Measurements from ENCODE around the gene NSUN2. TPM values are rescaled to one million over a fixed set of nuclear protein-coding genes. Genes with fewer than 3 reads are reported as not detected.
"Not testable (repeated sequence)": the region's sequence is repeated elsewhere in the genome, so short reads cannot be mapped to it uniquely, and the experiment has no call there.

NSUN2 gene
- total RNA-seq, 1 donor from 2014 or later: 30.8 TPM

- H3K27ac ChIP-seq (ENCODE audit: low read depth, low read length): no peak overlapping the region
- H3K36me3 ChIP-seq (ENCODE audit: control insufficient read depth in 3 of 3, insufficient read depth in 3 of 3, low read length in 3 of 3): peaks cover 2 to 4% (median 3%) of the 10 kb centered on the region in 3 donors
- H3K9ac ChIP-seq (ENCODE audit: low read depth in 1 of 3, low read length in 3 of 3): no peak overlapping the region
- H3K9me3 ChIP-seq (ENCODE audit: control insufficient read depth in 3 of 3, low read length in 3 of 3): no peaks in the 10 kb centered on the region
- H3K4me1 ChIP-seq (ENCODE audit: control insufficient read depth in 3 of 3, insufficient read depth in 3 of 3, low read length in 3 of 3): no peaks in the 10 kb centered on the region
- no peak overlapping the region for H3K4me3 ChIP-seq (ENCODE audit: low read length in 3 of 3)
- H3K27me3 ChIP-seq (ENCODE audit: control insufficient read depth in 3 of 3, insufficient read depth in 3 of 3, low read length in 3 of 3): no peaks in the 10 kb centered on the region
Observed at GRCh38 chr5:6649186-6649585, 16.3 kb upstream of the NSUN2 start.

GRCh38 chr5:6645571-6646362 lies 12.9 kb upstream of the NSUN2 start:
- H3K27ac ChIP-seq (ENCODE audit: low read depth, low read length); H3K9me3 ChIP-seq (ENCODE audit: control insufficient read depth in 3 of 3, low read length in 3 of 3); H3K4me1 ChIP-seq (ENCODE audit: control insufficient read depth in 3 of 3, insufficient read depth in 3 of 3, low read length in 3 of 3); H3K4me3 ChIP-seq (ENCODE audit: low read length in 3 of 3); H3K27me3 ChIP-seq (ENCODE audit: control insufficient read depth in 3 of 3, insufficient read depth in 3 of 3, low read length in 3 of 3); H3K9ac ChIP-seq (ENCODE audit: low read depth in 1 of 3, low read length in 3 of 3); H3K36me3 ChIP-seq (ENCODE audit: control insufficient read depth in 3 of 3, insufficient read depth in 3 of 3, low read length in 3 of 3): not testable (repeated sequence)

- no peak overlapping the region for H3K4me3 ChIP-seq (ENCODE audit: low read length in 3 of 3)
- H3K4me1 ChIP-seq (ENCODE audit: control insufficient read depth in 3 of 3, insufficient read depth in 3 of 3, low read length in 3 of 3): no peaks in the 10 kb centered on the region
- H3K27ac ChIP-seq (ENCODE audit: low read depth, low read length): no peak overlapping the region
- H3K9me3 ChIP-seq (ENCODE audit: control insufficient read depth in 3 of 3, low read length in 3 of 3): no peaks in the 10 kb centered on the region
- peaks cover 0 to 3% (median 0%) of the 10 kb centered on the region in 3 donors for H3K36me3 ChIP-seq (ENCODE audit: control insufficient read depth in 3 of 3, insufficient read depth in 3 of 3, low read length in 3 of 3)
- no peaks in the 10 kb centered on the region for H3K27me3 ChIP-seq (ENCODE audit: control insufficient read depth in 3 of 3, insufficient read depth in 3 of 3, low read length in 3 of 3)
- no peak overlapping the region for H3K9ac ChIP-seq (ENCODE audit: low read depth in 1 of 3, low read length in 3 of 3)
Observed at GRCh38 chr5:6644794-6645241, 12.0 kb upstream of the NSUN2 start.

- H3K9me3 ChIP-seq (ENCODE audit: control insufficient read depth in 3 of 3, low read length in 3 of 3): no peaks in the 10 kb centered on the region
- no peak overlapping the region for H3K27ac ChIP-seq (ENCODE audit: low read depth, low read length)
Observed at GRCh38 chr5:6642655-6643054, 9.8 kb upstream of the NSUN2 start.

GRCh38 chr5:6638236-6638635 lies 5.4 kb upstream of the NSUN2 start:
- Histone ChIP-seq H3K27ac (ENCODE audit: low read depth, low read length) (no peak overlapping the region), H3K4me1 (ENCODE audit: control insufficient read depth in 3 of 3, insufficient read depth in 3 of 3, low read length in 3 of 3) (peaks cover 5 to 7% (median 6%) of the 10 kb centered on the region in 3 donors), H3K9ac (ENCODE audit: low read depth in 1 of 3, low read length in 3 of 3) (no peak overlapping the region), H3K36me3 (ENCODE audit: control insufficient read depth in 3 of 3, insufficient read depth in 3 of 3, low read length in 3 of 3) (no peaks in the 10 kb centered on the region), H3K4me3 (ENCODE audit: low read length in 3 of 3) (no peak overlapping the region), H3K9me3 (ENCODE audit: control insufficient read depth in 3 of 3, low read length in 3 of 3) (no peaks in the 10 kb centered on the region), H3K27me3 (ENCODE audit: control insufficient read depth in 3 of 3, insufficient read depth in 3 of 3, low read length in 3 of 3) (no peaks in the 10 kb centered on the region)

More at GRCh38 chr5:6642655-6643054, 9.8 kb upstream of the NSUN2 start:
- H3K4me1 ChIP-seq (ENCODE audit: control insufficient read depth in 3 of 3, insufficient read depth in 3 of 3, low read length in 3 of 3): no peaks in the 10 kb centered on the region
- H3K4me3 ChIP-seq (ENCODE audit: low read length in 3 of 3): no peak overlapping the region
- no peak overlapping the region for H3K9ac ChIP-seq (ENCODE audit: low read depth in 1 of 3, low read length in 3 of 3)
- H3K27me3 ChIP-seq (ENCODE audit: control insufficient read depth in 3 of 3, insufficient read depth in 3 of 3, low read length in 3 of 3): no peaks in the 10 kb centered on the region
- H3K36me3 ChIP-seq (ENCODE audit: control insufficient read depth in 3 of 3, insufficient read depth in 3 of 3, low read length in 3 of 3): peaks cover 0 to 3% (median 0%) of the 10 kb centered on the region in 3 donors

GRCh38 chr5:6637590-6637989 lies 4.7 kb upstream of the NSUN2 start:
- Histone ChIP-seq H3K9ac (ENCODE audit: low read depth in 1 of 3, low read length in 3 of 3) (no peak overlapping the region), H3K27me3 (ENCODE audit: control insufficient read depth in 3 of 3, insufficient read depth in 3 of 3, low read length in 3 of 3) (no peaks in the 10 kb centered on the region), H3K27ac (ENCODE audit: low read depth, low read length) (no peak overlapping the region), H3K4me3 (ENCODE audit: low read length in 3 of 3) (no peak overlapping the region), H3K9me3 (ENCODE audit: control insufficient read depth in 3 of 3, low read length in 3 of 3) (no peaks in the 10 kb centered on the region), H3K4me1 (ENCODE audit: control insufficient read depth in 3 of 3, insufficient read depth in 3 of 3, low read length in 3 of 3) (peaks cover 5 to 7% (median 6%) of the 10 kb centered on the region in 3 donors), H3K36me3 (ENCODE audit: control insufficient read depth in 3 of 3, insufficient read depth in 3 of 3, low read length in 3 of 3) (no peaks in the 10 kb centered on the region)

GRCh38 chr5:6637022-6637421 lies 4.2 kb upstream of the NSUN2 start:
- Histone ChIP-seq H3K4me1 (ENCODE audit: control insufficient read depth in 3 of 3, insufficient read depth in 3 of 3, low read length in 3 of 3) (peaks cover 9 to 12% (median 10%) of the 10 kb centered on the region in 3 donors), H3K36me3 (ENCODE audit: control insufficient read depth in 3 of 3, insufficient read depth in 3 of 3, low read length in 3 of 3) (no peaks in the 10 kb centered on the region), H3K9ac (ENCODE audit: low read depth in 1 of 3, low read length in 3 of 3) (no peak overlapping the region), H3K27me3 (ENCODE audit: control insufficient read depth in 3 of 3, insufficient read depth in 3 of 3, low read length in 3 of 3) (no peaks in the 10 kb centered on the region), H3K27ac (ENCODE audit: low read depth, low read length) (no peak overlapping the region), H3K4me3 (ENCODE audit: low read length in 3 of 3) (no peak overlapping the region), H3K9me3 (ENCODE audit: control insufficient read depth in 3 of 3, low read length in 3 of 3) (no peaks in the 10 kb centered on the region)

GRCh38 chr5:6636293-6636692 lies 3.4 kb upstream of the NSUN2 start:
- no peak overlapping the region for H3K4me3 ChIP-seq (ENCODE audit: low read length in 3 of 3)
- peaks cover 2 to 3% (median 3%) of the 10 kb centered on the region in 3 donors for H3K36me3 ChIP-seq (ENCODE audit: control insufficient read depth in 3 of 3, insufficient read depth in 3 of 3, low read length in 3 of 3)
- peaks cover 16 to 20% (median 17%) of the 10 kb centered on the region in 3 donors for H3K4me1 ChIP-seq (ENCODE audit: control insufficient read depth in 3 of 3, insufficient read depth in 3 of 3, low read length in 3 of 3)
- no peaks in the 10 kb centered on the region for H3K27me3 ChIP-seq (ENCODE audit: control insufficient read depth in 3 of 3, insufficient read depth in 3 of 3, low read length in 3 of 3)
- no peaks in the 10 kb centered on the region for H3K9me3 ChIP-seq (ENCODE audit: control insufficient read depth in 3 of 3, low read length in 3 of 3)
- no peak overlapping the region for H3K27ac ChIP-seq (ENCODE audit: low read depth, low read length)
- no peak overlapping the region for H3K9ac ChIP-seq (ENCODE audit: low read depth in 1 of 3, low read length in 3 of 3)

- H3K4me1 ChIP-seq (ENCODE audit: control insufficient read depth in 3 of 3, insufficient read depth in 3 of 3, low read length in 3 of 3): peaks cover 18 to 23% (median 21%) of the 10 kb centered on the region in 3 donors
- H3K9me3 ChIP-seq (ENCODE audit: control insufficient read depth in 3 of 3, low read length in 3 of 3): no peaks in the 10 kb centered on the region
- no peak overlapping the region for H3K27ac ChIP-seq (ENCODE audit: low read depth, low read length)
- H3K4me3 ChIP-seq (ENCODE audit: low read length in 3 of 3): no peak overlapping the region
- no peak overlapping the region for H3K9ac ChIP-seq (ENCODE audit: low read depth in 1 of 3, low read length in 3 of 3)
- H3K36me3 ChIP-seq (ENCODE audit: control insufficient read depth in 3 of 3, insufficient read depth in 3 of 3, low read length in 3 of 3): peaks cover 7 to 10% (median 8%) of the 10 kb centered on the region in 3 donors
- H3K27me3 ChIP-seq (ENCODE audit: control insufficient read depth in 3 of 3, insufficient read depth in 3 of 3, low read length in 3 of 3): no peaks in the 10 kb centered on the region
Observed at GRCh38 chr5:6634788-6635430, 2.1 kb upstream of the NSUN2 start.

- Histone ChIP-seq H3K4me1 (ENCODE audit: control insufficient read depth in 3 of 3, insufficient read depth in 3 of 3, low read length in 3 of 3) (peaks cover 18 to 23% (median 21%) of the 10 kb centered on the region in 3 donors), H3K27me3 (ENCODE audit: control insufficient read depth in 3 of 3, insufficient read depth in 3 of 3, low read length in 3 of 3) (no peaks in the 10 kb centered on the region), H3K9me3 (ENCODE audit: control insufficient read depth in 3 of 3, low read length in 3 of 3) (no peaks in the 10 kb centered on the region), H3K27ac (ENCODE audit: low read depth, low read length) (no peak overlapping the region), H3K4me3 (ENCODE audit: low read length in 3 of 3) (peak overlapping the region in 2 of 3 donors; percentile 73 to 88), H3K9ac (ENCODE audit: low read depth in 1 of 3, low read length in 3 of 3) (peak overlapping the region in 1 of 3 donors; percentile 90), H3K36me3 (ENCODE audit: control insufficient read depth in 3 of 3, insufficient read depth in 3 of 3, low read length in 3 of 3) (peaks cover 7 to 16% (median 14%) of the 10 kb centered on the region in 3 donors)
Observed at GRCh38 chr5:6634306-6634705, 1.5 kb upstream of the NSUN2 start.

Data from skeletal muscle tissue (tissue), 4 donors.